IPS-NIHi7 (cell line): ENCODE measurements around the gene ICAM4.
"Not testable (repeated sequence)": the region's sequence is repeated elsewhere in the genome, so short reads cannot be mapped to it uniquely, and the experiment has no call there.

Experiments
- DNase-seq: peaks from one replicate; pipeline ENCODE4 v3.0.0; 2012; ENCODE audit warnings: mixed read lengths; ENCODE audit errors: extremely low spot score

Gene ICAM4

DNA sequence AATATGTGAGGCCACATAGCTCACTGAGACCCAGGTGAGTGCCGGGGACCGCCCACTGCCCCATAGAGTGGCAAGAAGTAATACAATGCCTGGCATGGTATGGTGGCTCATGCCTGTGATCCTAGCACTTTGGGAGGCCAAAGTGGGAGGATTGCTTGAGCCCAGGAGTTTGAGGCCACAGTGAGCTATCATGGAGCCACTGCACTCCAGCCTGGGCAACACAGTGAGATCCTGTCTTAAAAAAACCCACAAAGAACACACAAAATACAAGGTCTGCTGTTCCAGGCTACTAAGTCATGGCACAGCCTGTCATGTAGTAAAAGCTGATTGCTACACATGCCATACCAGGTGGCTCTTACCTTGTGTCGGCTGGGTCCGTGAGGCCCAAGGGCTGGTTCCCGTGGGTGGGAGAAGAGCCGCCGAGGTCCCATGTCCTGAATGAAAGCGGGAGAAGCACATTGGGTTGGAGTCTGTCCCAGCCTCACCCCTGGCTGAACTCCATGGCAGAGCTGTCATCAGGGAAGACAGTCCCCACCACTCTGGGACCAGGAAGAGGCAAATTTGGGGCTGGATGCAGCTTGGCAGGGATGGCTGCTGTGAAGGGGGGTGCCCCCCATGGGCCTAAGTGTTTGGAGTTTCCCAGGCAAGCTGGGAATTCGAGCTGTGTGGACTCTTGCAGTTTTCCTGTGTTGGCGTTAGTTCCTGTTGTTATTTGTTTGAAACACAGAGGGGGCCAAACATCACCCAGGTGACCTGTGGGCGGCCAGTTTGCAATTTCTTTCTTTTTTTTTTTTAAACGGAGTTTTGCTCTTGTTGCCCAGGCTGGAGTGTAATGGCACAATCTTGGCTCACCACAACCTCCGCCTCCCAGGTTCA is 32.3 kb downstream of the ICAM4 start:
- no peak for DNase-seq

GRCh38 chr19:10320602-10321416 is 34.1 kb downstream of the ICAM4 start:
- no peak for DNase-seq

DNA sequence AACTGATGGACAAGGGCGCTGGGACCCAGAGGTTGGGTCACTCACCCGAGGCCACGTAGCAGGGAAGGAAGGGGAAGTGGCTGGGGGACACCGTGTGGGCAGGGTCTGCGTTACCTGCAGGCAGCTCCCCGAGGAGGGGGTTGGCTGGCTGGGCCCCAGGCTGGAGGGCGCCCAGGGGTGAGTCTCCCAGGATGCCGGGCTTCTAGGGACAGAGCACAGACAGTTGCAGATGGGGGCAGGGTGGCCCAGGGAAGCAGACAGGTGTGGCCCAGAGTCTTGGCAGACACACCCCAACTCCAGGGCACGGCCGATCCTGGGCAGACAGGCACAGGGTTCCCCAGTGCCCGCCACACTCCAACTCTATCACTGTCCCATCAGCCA is 34.7 kb downstream of the ICAM4 start:
- DNase-seq, result no peak

- DNase-seq, result no peak
These were observed 35.4 kb downstream of the ICAM4 start for GRCh38 chr19:10321874-10322835.

DNA sequence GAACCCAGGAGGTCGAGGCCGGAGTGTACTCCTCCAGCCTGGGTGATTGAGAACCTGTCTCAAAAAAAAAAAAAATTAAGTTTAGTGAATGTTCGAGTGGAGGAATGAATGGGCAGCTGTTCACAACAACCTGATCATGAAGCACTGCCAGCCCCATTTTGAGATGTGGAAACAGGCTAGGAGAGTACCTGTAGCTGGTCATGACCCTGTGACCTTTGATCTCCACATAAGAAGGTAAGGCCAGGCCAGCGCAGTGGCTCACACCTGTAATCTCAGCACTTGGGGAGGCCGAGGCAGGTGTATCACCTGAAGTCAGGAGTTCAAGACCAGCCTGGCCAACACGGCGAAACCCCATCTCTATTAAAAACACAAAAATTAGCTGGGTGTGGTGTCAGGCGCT is 39.0 kb downstream of the ICAM4 start:
- no peak for DNase-seq

DNA sequence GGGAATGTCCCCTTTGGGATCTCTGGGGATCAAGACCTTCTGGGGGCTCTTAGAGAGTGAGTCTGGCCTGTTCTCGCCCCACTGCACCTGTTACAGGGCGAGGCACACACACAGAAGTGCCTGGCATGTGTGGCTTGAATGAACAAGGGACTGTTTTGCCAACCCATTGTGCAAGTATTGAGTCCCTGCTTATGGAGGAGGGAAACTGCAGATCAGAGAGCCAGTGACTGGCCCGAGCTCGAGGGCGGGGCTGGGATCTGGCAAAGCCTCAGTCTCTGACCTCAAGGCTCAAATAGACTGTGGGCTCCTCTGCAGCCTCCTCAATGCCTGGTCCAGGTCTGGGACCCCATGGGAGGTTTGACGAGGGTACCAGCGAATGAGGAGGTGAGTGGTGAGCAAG is 41.0 kb downstream of the ICAM4 start:
- DNase-seq, result no peak

DNA sequence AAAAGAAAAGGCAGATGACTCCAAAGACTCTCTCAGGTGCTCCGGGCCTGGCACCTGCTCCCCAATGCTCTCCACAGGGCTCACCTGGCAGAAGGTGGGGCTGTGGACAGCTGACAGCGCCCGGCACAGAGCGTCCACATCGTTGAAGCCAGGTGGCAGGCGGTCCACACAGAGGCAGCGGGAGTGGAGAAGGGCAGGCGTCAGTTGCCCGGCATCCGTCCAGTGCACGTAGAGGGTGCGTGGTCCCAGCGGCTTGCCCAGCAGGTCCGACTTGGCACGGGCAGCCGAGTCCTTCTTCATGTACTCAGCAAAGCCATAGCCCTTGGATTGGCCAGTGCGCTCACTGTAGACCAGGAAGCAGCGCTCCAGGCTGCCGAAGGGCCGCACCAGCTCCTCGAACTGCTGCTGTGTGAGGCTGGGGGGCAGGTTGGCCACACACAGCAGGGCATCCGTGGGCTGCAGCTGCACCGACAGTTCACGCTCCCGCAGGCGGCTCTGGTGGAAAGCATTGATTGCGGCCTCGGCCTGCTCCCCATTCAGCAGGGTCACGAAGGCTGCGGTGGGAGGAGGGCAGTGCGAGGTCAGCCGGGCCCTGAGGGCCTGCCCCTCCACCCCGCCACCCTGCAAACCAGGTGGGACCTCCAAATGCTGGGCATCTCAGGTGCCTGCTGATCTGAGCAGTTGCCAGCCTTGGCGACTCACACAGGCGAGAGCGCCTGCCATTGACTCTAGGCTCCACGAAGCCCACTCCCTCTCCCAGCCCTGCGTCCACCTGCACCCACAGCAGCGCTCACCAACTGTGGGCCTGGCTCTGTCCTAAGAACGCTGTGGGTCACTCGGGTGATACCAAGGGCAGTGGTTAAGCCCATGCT is 42.0 kb downstream of the ICAM4 start:
- no peak for DNase-seq

DNA sequence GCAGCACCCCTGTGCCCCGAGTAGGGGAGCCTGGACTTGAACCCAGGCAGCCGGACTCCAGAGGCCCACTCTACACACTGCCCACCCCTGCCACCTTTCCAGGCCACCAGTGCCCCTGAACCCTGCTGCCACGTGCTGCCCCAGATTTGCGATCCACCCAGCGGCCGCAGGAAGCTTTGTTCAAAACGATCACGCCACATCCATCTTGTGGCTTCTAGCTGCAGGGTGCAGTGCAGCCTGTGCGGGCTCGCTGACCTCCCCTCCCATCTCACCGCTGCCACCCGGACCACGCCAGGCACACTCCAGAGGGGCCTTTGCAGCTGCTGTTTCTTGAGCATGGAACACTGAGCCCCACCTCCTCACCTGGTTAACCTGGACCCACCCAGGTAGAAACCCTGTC is 42.8 kb downstream of the ICAM4 start:
- DNase-seq, result no peak

DNA sequence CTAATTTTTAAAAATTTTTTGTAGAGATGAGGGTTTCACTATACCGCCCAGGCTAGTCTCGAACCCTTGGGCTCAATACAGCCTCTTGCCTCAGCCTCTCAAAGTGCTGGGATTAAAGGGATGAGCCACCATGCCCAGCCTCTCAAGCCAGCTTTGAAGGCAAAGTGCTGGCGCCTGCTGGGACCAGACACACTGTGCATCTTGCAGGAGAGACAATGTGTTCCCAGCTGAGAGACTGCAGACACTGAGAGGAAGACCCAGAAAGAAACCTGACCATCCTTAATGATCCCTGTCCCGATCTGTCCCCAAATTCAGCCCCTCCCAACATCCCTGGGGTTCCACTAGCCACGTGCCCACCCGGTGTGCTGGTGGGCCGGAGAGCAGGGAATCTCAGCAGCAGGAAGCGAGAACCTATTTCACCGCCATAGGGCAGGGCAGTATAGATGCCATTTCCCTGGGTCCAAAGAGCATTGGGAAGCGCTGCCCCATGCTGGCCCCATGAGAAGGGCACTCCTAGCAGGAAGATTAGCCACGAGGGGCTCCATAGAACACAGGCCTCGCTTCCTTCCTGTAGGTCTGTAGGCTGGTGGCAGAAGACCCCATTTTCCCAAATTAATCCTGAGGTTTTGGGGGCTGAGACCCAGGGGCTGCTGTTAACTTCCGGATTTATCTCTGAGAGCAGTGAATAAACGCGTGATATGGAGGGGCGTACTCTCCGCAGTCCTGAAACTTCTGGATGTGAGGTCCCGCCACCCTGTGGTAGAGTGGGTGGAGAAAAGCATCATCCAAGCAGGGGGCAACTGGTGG is 45.6 kb downstream of the ICAM4 start:
- no peak for DNase-seq

- DNase-seq, result peak; percentile 100
These were observed 46.4 kb downstream of the ICAM4 start, which contains the start of gene RAVER1 for GRCh38 chr19:10332965-10333757. RAVER1 (minus strand) TSS chr19:10333529; CDS start chr19:10333507, 22 bp downstream.

GRCh38 chr19:10333758-10334587 is 47.2 kb downstream of the ICAM4 start:
- DNase-seq, result no peak

- DNase-seq, result peak; percentile 85
These were observed 48.0 kb downstream of the ICAM4 start for GRCh38 chr19:10334588-10335351.

DNA sequence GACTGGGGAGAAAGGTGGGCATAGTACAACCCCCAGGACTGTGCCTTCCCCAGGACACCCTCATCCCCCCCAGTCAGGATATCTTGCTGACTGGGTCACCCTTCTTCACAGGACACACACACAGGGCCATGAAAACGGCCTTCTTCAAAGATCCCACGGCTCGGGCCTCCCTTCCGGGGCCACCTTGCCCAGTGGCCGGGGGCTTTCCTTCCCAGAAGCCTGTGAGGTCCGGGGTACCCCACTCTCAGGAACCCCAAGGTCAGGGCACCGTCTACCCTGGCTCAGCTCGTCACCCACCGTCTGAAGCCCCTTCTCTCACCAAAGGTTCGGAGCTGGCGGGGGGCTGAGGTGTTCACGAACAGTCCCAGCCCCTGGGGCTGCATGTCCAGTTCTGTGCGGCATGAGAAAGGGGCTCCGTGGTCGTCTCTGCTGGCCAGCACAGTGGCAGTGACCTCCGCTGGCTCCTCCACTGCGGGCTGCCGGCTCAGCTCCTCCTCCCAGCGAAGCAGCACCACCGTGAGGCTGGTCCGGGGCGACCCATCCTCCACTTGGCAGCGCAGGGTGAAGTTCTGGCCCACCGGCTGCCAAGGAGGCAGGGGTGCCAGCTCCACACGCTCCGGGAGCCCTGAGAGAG is 48.7 kb downstream of the ICAM4 start:
- no peak for DNase-seq

DNA sequence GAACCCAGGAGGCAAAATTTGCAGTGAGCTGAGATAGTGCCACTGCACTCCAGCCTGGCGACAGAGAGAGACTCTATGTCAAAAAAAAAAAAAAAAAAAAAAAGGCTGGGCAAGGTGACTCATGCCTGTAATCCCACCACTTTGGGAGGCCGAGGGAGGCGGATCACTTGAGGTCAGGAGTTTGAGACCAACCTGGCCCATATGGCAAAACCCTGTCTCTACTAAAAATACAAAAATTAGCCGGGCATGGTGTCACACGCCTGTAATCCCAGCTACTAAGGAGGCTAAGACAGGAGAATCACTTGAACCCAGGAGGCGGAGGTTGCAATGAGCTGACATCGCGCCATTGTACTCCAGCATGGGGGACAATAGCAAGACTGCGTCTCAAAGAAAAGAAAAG is 50.0 kb downstream of the ICAM4 start:
- DNase-seq, result not testable (repeated sequence)
